Skeletal muscle tissue (tissue), 5 donors: ENCODE results near the gene DSC3. TPM values are rescaled to one million over a fixed set of nuclear protein-coding genes. Genes with fewer than 3 reads are reported as not detected.

Experiments used
- H3K27ac ChIP-seq: one replicate; pipeline ENCODE4 v1.7.0; 2013; ENCODE audit warnings: mild to moderate bottlenecking, low read depth, low read length, inconsistent platforms
- H3K27me3 ChIP-seq, 3 donors: one replicate each; pipeline ENCODE4 v1.7.0; 2013; ENCODE audit warnings: low read length in 3 of 3; ENCODE audit not compliant: control insufficient read depth in 3 of 3, insufficient read depth in 3 of 3
- H3K36me3 ChIP-seq, 3 donors: one replicate each; pipeline ENCODE4 v1.7.0; 2013; ENCODE audit warnings: low read length in 3 of 3; ENCODE audit not compliant: control insufficient read depth in 3 of 3, insufficient read depth in 3 of 3
- H3K4me1 ChIP-seq, 3 donors: one replicate each; pipeline ENCODE4 v1.7.0; 2013; ENCODE audit warnings: low read length in 3 of 3, mild to moderate bottlenecking in 3 of 3; ENCODE audit not compliant: control insufficient read depth in 3 of 3, insufficient read depth in 3 of 3
- H3K4me3 ChIP-seq, 3 donors: one replicate each; pipeline ENCODE4 v1.7.0; 2013; ENCODE audit warnings: low read length in 3 of 3
- H3K9ac ChIP-seq, 3 donors: one replicate each; pipeline ENCODE4 v1.7.0; 2013; ENCODE audit warnings: low read length in 3 of 3, mild to moderate bottlenecking in 3 of 3, moderate library complexity in 2 of 3, low read depth in 1 of 3
- H3K9me3 ChIP-seq, 3 donors: one replicate each; pipeline ENCODE4 v1.7.0; 2013; ENCODE audit warnings: low read length in 3 of 3; ENCODE audit not compliant: control insufficient read depth in 3 of 3
- small RNA-seq: library from RNA; depleted of rRNA; stranded (forward); fragments of <200 nt; gene quantifications from one replicate; pipeline ENCODE3, GENCODE V24; 2014
- total RNA-seq: library from RNA; depleted of rRNA; stranded (reverse); fragments of >200 nt; gene quantifications from one replicate; pipeline ENCODE4 v1.2.3, GENCODE V29; 2014
- donor health status: Osteomylitis.

DSC3 gene
- total RNA-seq, 1 donor from 2014 or later = under 0.01 TPM

DNA sequence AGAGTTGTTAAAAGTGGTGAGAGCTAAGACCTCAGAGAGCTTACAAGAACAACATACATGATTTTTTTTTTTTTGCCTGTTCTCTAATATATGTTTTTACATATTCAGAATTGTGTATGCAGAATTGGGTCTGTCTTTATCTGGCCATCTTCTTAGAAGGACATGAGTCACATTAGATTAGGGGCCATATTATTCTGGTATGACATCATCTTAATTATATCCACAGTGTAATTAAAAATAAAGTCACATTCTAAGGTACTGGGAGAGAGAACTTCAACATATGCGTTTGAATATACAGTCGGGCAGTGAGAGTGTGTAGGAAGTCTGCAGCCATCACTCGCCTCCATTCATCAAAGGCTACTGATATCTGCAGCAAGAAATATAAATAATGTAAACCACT is 88.3 kb downstream of the DSC3 start:
- Histone ChIP-seq H3K4me1 (no peaks in the 10 kb centered on the region), H3K27me3 (no peaks in the 10 kb centered on the region), H3K9me3 (no peaks in the 10 kb centered on the region), H3K9ac (no peak overlapping the region), H3K36me3 (no peaks in the 10 kb centered on the region), H3K27ac (no peak overlapping the region), H3K4me3 (no peak overlapping the region)

DNA sequence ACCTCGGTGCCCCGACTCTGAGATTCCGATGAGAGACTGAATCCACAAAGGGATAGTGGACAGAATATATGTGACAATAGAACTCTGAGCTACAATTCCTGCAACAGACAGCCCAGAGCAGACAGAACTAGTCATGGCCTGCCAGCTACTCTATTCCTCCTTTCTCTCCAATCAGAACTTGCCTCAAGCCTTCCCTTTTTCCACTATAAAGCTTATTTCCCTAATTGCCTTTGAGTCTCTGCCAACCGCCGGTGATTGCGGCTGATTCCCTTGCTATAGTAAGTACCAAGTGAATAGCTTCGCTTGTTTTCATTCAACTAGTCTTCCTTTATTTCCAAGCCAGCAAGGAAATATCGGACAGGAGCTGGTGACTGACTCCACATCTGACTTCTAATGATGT is 96.8 kb downstream of the DSC3 start:
- H3K4me1 ChIP-seq = no peaks in the 10 kb centered on the region
- H3K9ac ChIP-seq = no peak overlapping the region
- no peaks in the 10 kb centered on the region for H3K36me3 ChIP-seq
- no peak overlapping the region for H3K4me3 ChIP-seq
- no peak overlapping the region for H3K27ac ChIP-seq
- no peaks in the 10 kb centered on the region for H3K27me3 ChIP-seq
- H3K9me3 ChIP-seq = peaks cover 0 to 3% (median 0%) of the 10 kb centered on the region in 3 donors

DNA sequence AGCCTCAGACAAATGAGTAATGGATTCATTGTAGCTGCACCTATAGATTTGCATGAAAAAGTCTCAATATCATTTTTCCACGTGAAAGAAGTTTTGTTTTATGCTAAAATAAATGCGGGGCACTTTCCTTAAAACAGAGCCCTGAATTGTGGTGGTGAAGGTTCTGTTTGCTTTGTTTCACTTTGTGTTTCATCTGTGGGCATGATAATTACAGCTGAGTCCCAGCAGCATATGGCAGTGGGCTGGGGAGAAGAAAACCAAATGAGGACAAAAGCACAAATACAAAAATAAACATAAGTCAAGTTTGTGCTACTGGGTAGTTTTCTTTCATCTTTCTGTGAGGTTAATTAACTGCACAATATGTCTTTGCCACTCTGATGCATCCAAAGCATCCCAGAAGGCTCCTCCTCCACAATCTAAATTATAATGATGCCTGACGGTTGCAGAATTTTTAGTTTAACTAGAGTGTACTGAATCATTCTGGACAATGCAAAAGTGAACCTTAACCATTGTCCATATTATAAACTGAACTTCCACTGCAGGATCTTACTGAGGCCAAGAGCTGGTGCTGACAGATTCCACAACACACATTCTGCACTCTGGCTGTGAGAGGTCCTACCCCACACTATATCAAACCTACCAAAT is 97.6 kb downstream of the DSC3 start:
- H3K4me3 ChIP-seq = no peak overlapping the region
- no peaks in the 10 kb centered on the region for H3K27me3 ChIP-seq
- no peaks in the 10 kb centered on the region for H3K4me1 ChIP-seq
- H3K36me3 ChIP-seq = no peaks in the 10 kb centered on the region
- H3K27ac ChIP-seq = no peak overlapping the region
- H3K9ac ChIP-seq = no peak overlapping the region
- H3K9me3 ChIP-seq = peaks cover 0 to 3% (median 2%) of the 10 kb centered on the region in 3 donors

GRCh38 chr18:30940952-30941539 is 101.5 kb downstream of the DSC3 start:
- H3K4me3 ChIP-seq = no peak overlapping the region
- H3K36me3 ChIP-seq = no peaks in the 10 kb centered on the region
- no peaks in the 10 kb centered on the region for H3K27me3 ChIP-seq
- H3K27ac ChIP-seq = no peak overlapping the region
- no peaks in the 10 kb centered on the region for H3K4me1 ChIP-seq
- H3K9ac ChIP-seq = no peak overlapping the region
- H3K9me3 ChIP-seq = peaks cover 0 to 3% (median 2%) of the 10 kb centered on the region in 3 donors

Small RNA genes lying within 50 kb of the gene (small RNA-seq; reads per million reads assigned to genes)
- not detected for gene RNU6-857P

Other genes starting within 250 kb of the DSC3 start
- 4.2 TPM for gene DSC2, start 59.7 kb upstream of the DSC3 start, total RNA-seq
- not detected for gene DSC1, start 120.1 kb upstream of the DSC3 start, total RNA-seq